Glutamatergic neuron (in vitro differentiated cells): Measurements from ENCODE around the gene TNFAIP8. TPM values are rescaled to one million over a fixed set of nuclear protein-coding genes. Genes with fewer than 3 reads are reported as not detected.

Experiments used
- DNase-seq: peaks from one replicate; pipeline ENCODE4 v3.0.0; 2022
- H3K27ac Mint-ChIP-seq: one replicate; pipeline ENCODE4 v1.8.0; 2020; ENCODE audit warnings: mild to moderate bottlenecking, mixed read lengths, inconsistent platforms; ENCODE audit not compliant: unreplicated experiment
- H3K27me3 Mint-ChIP-seq: one replicate; pipeline ENCODE4 v1.8.0; 2020; ENCODE audit warnings: mild to moderate bottlenecking, moderate library complexity, mixed read lengths, inconsistent platforms; ENCODE audit not compliant: unreplicated experiment
- H3K36me3 Mint-ChIP-seq: one replicate; pipeline ENCODE4 v1.8.0; 2020; ENCODE audit warnings: mild to moderate bottlenecking, mixed read lengths, inconsistent platforms; ENCODE audit not compliant: unreplicated experiment
- H3K4me1 Mint-ChIP-seq: one replicate; pipeline ENCODE4 v1.8.0; 2020; ENCODE audit warnings: mild to moderate bottlenecking, low read depth, mixed read lengths, inconsistent platforms; ENCODE audit not compliant: unreplicated experiment
- H3K4me3 Mint-ChIP-seq: one replicate; pipeline ENCODE4 v1.8.0; 2020; ENCODE audit warnings: mild to moderate bottlenecking, mixed read lengths, inconsistent platforms; ENCODE audit not compliant: unreplicated experiment
- H3K9me3 Mint-ChIP-seq: one replicate; pipeline ENCODE4 v1.8.0; 2020; ENCODE audit warnings: mild to moderate bottlenecking, moderate library complexity, mixed read lengths, inconsistent platforms; ENCODE audit not compliant: unreplicated experiment
- total RNA-seq: library from RNA; stranded (reverse); fragmentation: NEBNext Ultra II Directional; extraction: Animal tissue kit (Norgen Biotek cat#: 25700); gene quantifications from one replicate; pipeline ENCODE4 v1.2.1, GENCODE V29; 2021; ENCODE audit not compliant: unreplicated experiment
- TF ChIP-seq, protein P1 (sequence below): fragments of 200-600 bp; sonication (generic); IDR thresholded peaks from one replicate; pipeline ENCODE4 v1.5.0; 2021; ENCODE audit not compliant: partially characterized antibody, unreplicated experiment

TNFAIP8 gene
- total RNA-seq, 1 donor from 2014 or later: 2.5 TPM

DNA sequence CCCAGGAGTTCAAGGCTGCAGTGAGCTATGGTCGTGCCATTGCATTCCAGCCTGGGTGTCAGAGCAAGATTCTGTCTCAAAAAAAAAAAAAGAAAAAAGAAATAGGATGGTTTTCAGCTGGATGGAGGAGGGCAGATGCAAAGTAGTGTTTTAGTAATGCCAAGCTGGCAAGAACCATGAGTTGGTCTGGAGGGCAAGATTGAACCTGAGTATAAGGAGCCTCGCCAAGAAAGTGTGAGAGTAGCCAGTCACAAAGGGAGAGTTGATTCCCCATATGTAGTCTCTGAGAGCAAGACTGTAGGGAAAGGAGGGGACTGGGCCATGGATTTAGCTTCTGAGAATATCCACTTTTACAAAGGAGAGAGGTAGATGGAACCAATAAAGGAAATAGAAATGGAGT is 6.9 kb downstream of the TNFAIP8 start:
- Mint-ChIP-seq H3K4me3 (no peak overlapping the region), H3K27me3 (no peaks in the 10 kb centered on the region), H3K27ac (no peak overlapping the region), H3K9me3 (no peaks in the 10 kb centered on the region), H3K36me3 (peaks cover 5% of the 10 kb centered on the region), H3K4me1 (peaks cover 3% of the 10 kb centered on the region)
- no peak for DNase-seq
- TF ChIP-seq, protein P1, sequence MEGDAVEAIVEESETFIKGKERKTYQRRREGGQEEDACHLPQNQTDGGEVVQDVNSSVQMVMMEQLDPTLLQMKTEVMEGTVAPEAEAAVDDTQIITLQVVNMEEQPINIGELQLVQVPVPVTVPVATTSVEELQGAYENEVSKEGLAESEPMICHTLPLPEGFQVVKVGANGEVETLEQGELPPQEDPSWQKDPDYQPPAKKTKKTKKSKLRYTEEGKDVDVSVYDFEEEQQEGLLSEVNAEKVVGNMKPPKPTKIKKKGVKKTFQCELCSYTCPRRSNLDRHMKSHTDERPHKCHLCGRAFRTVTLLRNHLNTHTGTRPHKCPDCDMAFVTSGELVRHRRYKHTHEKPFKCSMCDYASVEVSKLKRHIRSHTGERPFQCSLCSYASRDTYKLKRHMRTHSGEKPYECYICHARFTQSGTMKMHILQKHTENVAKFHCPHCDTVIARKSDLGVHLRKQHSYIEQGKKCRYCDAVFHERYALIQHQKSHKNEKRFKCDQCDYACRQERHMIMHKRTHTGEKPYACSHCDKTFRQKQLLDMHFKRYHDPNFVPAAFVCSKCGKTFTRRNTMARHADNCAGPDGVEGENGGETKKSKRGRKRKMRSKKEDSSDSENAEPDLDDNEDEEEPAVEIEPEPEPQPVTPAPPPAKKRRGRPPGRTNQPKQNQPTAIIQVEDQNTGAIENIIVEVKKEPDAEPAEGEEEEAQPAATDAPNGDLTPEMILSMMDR: no peak

DNA sequence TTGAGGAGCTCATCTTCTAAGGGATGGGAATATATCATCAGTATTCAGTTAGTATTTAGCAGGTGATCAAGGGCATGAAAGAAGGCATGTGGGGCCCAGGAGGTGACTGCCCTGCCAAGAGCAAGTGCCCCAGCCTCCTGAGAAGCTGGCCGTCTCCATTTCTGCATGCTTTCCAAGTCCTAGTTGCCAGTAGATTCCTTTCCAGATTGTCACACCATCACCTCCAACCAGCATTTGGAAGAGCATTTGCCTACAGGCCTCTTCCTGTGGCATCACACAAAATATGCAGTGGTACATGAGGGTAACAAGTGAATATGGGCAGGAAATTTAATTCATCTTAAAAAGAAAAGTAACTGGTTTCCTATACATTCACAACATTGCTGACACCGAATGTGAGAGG is 7.5 kb downstream of the TNFAIP8 start:
- peaks cover 5% of the 10 kb centered on the region for H3K36me3 Mint-ChIP-seq
- TF ChIP-seq, protein P1: no peak
- no peak overlapping the region for H3K4me3 Mint-ChIP-seq
- no peaks in the 10 kb centered on the region for H3K9me3 Mint-ChIP-seq
- H3K27ac Mint-ChIP-seq: no peak overlapping the region
- H3K27me3 Mint-ChIP-seq: no peaks in the 10 kb centered on the region
- DNase-seq: no peak
- H3K4me1 Mint-ChIP-seq: peaks cover 3% of the 10 kb centered on the region

DNA sequence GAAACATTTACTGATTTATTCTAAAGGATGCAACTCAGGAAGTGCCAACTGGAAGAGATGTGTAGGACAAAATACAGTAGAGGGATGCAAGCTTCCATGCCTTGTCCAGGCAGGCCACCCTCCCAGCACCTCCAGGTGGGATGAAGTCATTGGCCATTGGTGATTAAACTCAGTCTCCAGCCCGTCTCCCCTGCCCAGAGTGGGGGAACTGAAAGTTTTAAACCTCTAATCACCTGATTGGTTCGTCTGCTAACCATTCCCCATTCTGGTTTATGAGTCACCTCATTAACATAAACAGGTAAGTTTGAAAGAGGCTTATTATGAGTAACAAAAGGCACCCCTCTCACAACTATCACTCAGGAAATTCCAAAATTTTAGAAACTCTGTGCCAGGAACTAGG is 8.1 kb downstream of the TNFAIP8 start:
- Mint-ChIP-seq H3K9me3 (no peaks in the 10 kb centered on the region), H3K27ac (no peak overlapping the region), H3K4me3 (no peak overlapping the region), H3K36me3 (peaks cover 5% of the 10 kb centered on the region), H3K4me1 (peaks cover 3% of the 10 kb centered on the region), H3K27me3 (no peaks in the 10 kb centered on the region)
- DNase-seq: no peak
- TF ChIP-seq, protein P1: no peak

DNA sequence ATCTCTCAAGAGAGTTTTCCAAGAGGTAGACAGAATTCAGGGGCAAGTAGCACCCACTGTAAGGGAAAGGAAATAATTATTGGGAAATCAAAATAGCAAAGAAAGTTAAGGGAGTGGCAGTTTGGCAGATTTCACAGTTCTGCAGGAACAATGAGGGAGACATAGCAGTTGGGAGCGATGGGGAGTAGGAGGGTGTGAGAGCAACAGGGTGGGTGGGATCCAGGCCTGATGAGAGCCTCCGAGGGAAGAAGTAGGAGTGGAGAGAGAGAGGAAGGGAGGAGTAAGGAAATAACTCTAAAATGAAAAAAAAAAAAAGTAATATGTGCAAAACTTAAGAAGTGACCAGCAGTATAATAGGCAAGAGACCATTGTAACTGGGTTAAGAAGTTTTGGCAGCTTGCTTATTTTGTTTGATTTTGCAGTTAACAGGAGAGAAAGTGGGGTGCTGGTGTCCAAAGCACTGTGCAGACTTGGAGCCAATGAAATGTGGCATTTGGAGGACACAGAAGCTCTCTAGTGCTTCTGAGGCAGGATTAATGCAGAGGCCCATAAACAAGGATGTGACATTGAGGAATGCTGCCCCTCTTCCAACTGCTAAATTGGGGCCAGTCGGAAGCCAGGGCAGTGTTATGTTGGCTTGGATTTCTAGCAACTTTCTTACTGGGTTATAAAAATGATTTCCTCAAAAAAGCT is 10.2 kb downstream of the TNFAIP8 start:
- TF ChIP-seq, protein P1: no peak
- no peak for DNase-seq
- Mint-ChIP-seq H3K4me3 (no peak overlapping the region), H3K9me3 (no peaks in the 10 kb centered on the region), H3K36me3 (peaks cover 5% of the 10 kb centered on the region), H3K27me3 (no peaks in the 10 kb centered on the region), H3K4me1 (no peaks in the 10 kb centered on the region), H3K27ac (no peak overlapping the region)

DNA sequence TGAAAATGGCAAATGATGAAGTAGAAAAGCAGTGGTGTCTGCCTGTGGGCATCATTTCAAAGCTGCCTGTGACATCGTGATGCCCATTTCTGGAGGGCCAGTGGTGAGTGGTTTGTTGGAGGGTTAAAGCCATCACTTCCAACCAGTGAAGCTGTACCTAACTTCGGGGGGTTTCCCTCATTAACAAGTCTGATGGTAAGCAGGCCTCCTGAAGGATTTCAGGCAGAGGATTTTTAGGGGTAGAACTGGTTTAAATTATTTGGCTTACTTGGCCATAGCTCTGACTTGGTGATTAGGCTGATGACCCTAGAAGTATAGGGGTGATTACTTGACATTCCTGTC is 10.7 kb downstream of the TNFAIP8 start:
- Mint-ChIP-seq H3K4me1 (no peaks in the 10 kb centered on the region), H3K27ac (no peak overlapping the region), H3K9me3 (no peaks in the 10 kb centered on the region), H3K4me3 (no peak overlapping the region), H3K36me3 (peaks cover 5% of the 10 kb centered on the region), H3K27me3 (no peaks in the 10 kb centered on the region)
- DNase-seq: no peak
- TF ChIP-seq, protein P1: no peak
